Measurements from ENCODE around the gene CITED2.

CITED2 gene

GRCh38 chr6:139325686-139326085 is 48.8 kb downstream of the CITED2 start:
- DNase-seq = no peak

GRCh38 chr6:139325125-139325524 is 49.3 kb downstream of the CITED2 start:
- no peak for DNase-seq

GRCh38 chr6:139324301-139324555 is 50.2 kb downstream of the CITED2 start:
- DNase-seq = no peak

GRCh38 chr6:139323511-139324300 is 50.7 kb downstream of the CITED2 start:
- no peak for DNase-seq
